K562 (cell line): ENCODE measurements around the gene ITGAV. TPM values are rescaled to one million over a fixed set of nuclear protein-coding genes. Genes with fewer than 3 reads are reported as not detected.

Source experiments
- ASH1L ChIP-seq: fragments of 450-650 bp; IDR thresholded peaks from 2 replicates; pipeline ENCODE4 v1.6.1; 2018; ENCODE audit warnings: borderline replicate concordance, mild to moderate bottlenecking, low read depth; ENCODE audit not compliant: partially characterized antibody
- E2F4 ChIP-seq: sonication (generic); formaldehyde crosslinking; IDR thresholded peaks from 2 replicates; pipeline ENCODE4 v1.8.0; 2022; ENCODE audit warnings: mild to moderate bottlenecking, low read depth, missing genetic modification reagents
- KAT2B ChIP-seq: IDR thresholded peaks from one replicate; pipeline ENCODE4 v1.6.1; 2012; ENCODE audit warnings: low read depth, mild to moderate bottlenecking, control low read depth, inconsistent platforms, low read length, moderate library complexity
- NBN ChIP-seq: fragments of 450-650 bp; IDR thresholded peaks from 2 replicates; pipeline ENCODE4 v1.6.1; 2016; ENCODE audit warnings: low read depth, mild to moderate bottlenecking
- NR1H2 ChIP-seq: sonication (generic); formaldehyde crosslinking; IDR thresholded peaks from 2 replicates; pipeline ENCODE4 v1.4.0; 2020; ENCODE audit warnings: mild to moderate bottlenecking, missing genetic modification reagents
- POLR2AphosphoS2 ChIP-seq: IDR thresholded peaks from 2 replicates; pipeline ENCODE4 v1.6.1; 2012; ENCODE audit warnings: low read length, improper control_type of control experiment
- PREB ChIP-seq: sonication (generic); formaldehyde crosslinking; IDR thresholded peaks from 2 replicates; pipeline ENCODE4 v1.8.1; 2023; ENCODE audit warnings: mild to moderate bottlenecking, missing genetic modification reagents
- RBBP5 ChIP-seq: fragments of 200-600 bp; sonication (generic); IDR thresholded peaks from 2 replicates; pipeline ENCODE4 v1.6.1; 2012; ENCODE audit warnings: borderline replicate concordance, mild to moderate bottlenecking, low read length, control low read depth, inconsistent platforms; ENCODE audit not compliant: insufficient read depth, poor library complexity, severe bottlenecking
- RFX5 ChIP-seq: IDR thresholded peaks from 2 replicates; pipeline ENCODE4 v1.6.1; 2011; ENCODE audit warnings: low read depth, mild to moderate bottlenecking, improper control_type of control experiment, low read length
- RFX7 ChIP-seq: fragments of 250-450 bp; sonication (Bioruptor Pico); IDR thresholded peaks from 2 replicates; pipeline ENCODE4 v1.5.1; 2021; ENCODE audit warnings: mild to moderate bottlenecking
- SLC30A9 ChIP-seq: fragments of 250-450 bp; sonication (Bioruptor Pico); IDR thresholded peaks from 2 replicates; pipeline ENCODE4 v1.8.0; 2022; ENCODE audit warnings: mild to moderate bottlenecking, moderate library complexity
- SMARCA4 ChIP-seq: fragments of 450-650 bp; IDR thresholded peaks from 2 replicates; pipeline ENCODE4 v1.6.1; 2016
- SMARCA5 ChIP-seq: fragments of 450-650 bp; IDR thresholded peaks from 2 replicates; pipeline ENCODE4 v1.6.1; 2016
- SRF ChIP-seq, 2 experiments: fragments of 250-450, 450-650 bp in 1 of 2; sonication (Bioruptor Pico) in 1 of 2; sonication (generic) in 1 of 2; formaldehyde crosslinking; IDR thresholded peaks; 2 replicates each; pipeline versions ENCODE4 v1.5.0 to v1.5.1; 2020 to 2022; ENCODE audit warnings: mild to moderate bottlenecking in 1 of 2, missing genetic modification reagents in 1 of 2
- TARDBP ChIP-seq: fragments of 450-650 bp; IDR thresholded peaks from 2 replicates; pipeline ENCODE4 v1.6.1; 2016
- USF1 ChIP-seq: sonication (generic); formaldehyde crosslinking; IDR thresholded peaks from 2 replicates; pipeline ENCODE4 v1.9.0; 2022; ENCODE audit warnings: mild to moderate bottlenecking, missing genetic modification reagents
- ZFP36 ChIP-seq: fragments of 150-350 bp; IDR thresholded peaks from 2 replicates; pipeline ENCODE4 v1.6.1; 2018; ENCODE audit warnings: low read length, low read depth; ENCODE audit not compliant: partially characterized antibody
- ZNF408 ChIP-seq: fragments of 250-450 bp; sonication (Bioruptor Pico); IDR thresholded peaks from 2 replicates; pipeline ENCODE4 v1.4.0; 2020; ENCODE audit warnings: low read depth, mild to moderate bottlenecking, moderate library complexity
- polyA plus RNA-seq, 8 experiments: library from polyadenylated mRNA; depleted of rRNA in 4 of 8; stranded (reverse) in 5 of 8; unstranded in 3 of 8; fragments of >200 nt; fragmentation: Nextera tagmentation in 2 of 8; fragmentation: Illumina TruSeq in 1 of 8; extraction: Ambion mirVana in 2 of 8; extraction: Trizol in 1 of 8; gene quantifications; 2 replicates each; pipeline versions ENCODE4 v1.2.1 to v1.2.3, GENCODE V29; 2011 to 2014; ENCODE audit warnings: inconsistent platforms in 1 of 8, missing spikeins in 1 of 8
- total RNA-seq, 7 experiments: library from RNA; depleted of rRNA in 6 of 7; stranded (reverse); fragments of >200 nt in 6 of 7; fragmentation: Illumina TruSeq in 2 of 7; extraction: Trizol in 2 of 7; gene quantifications; 2 replicates each; pipeline versions ENCODE4 v1.2.1 to v1.2.3, GENCODE V29; 2011 to 2021; ENCODE audit warnings: low replicate concordance in 1 of 7
- TF ChIP-seq, protein P1 (sequence below): fragments of 450-650 bp; IDR thresholded peaks from 2 replicates; pipeline ENCODE4 v1.6.1; 2018; ENCODE audit warnings: mild to moderate bottlenecking, low read depth; ENCODE audit not compliant: partially characterized antibody
- TF ChIP-seq, protein P2 (sequence below): fragments of 250-450 bp; sonication (Bioruptor Pico); IDR thresholded peaks from 2 replicates; pipeline ENCODE4 v1.5.1; 2021; ENCODE audit warnings: mild to moderate bottlenecking

Gene ITGAV
- total and polyA plus RNA-seq, 9 of the 15 experiments (the other 6 are each of a cell fraction or from before 2014, with no cell fraction given), result 3.7 to 17.7 (median 10.7) TPM

DNA sequence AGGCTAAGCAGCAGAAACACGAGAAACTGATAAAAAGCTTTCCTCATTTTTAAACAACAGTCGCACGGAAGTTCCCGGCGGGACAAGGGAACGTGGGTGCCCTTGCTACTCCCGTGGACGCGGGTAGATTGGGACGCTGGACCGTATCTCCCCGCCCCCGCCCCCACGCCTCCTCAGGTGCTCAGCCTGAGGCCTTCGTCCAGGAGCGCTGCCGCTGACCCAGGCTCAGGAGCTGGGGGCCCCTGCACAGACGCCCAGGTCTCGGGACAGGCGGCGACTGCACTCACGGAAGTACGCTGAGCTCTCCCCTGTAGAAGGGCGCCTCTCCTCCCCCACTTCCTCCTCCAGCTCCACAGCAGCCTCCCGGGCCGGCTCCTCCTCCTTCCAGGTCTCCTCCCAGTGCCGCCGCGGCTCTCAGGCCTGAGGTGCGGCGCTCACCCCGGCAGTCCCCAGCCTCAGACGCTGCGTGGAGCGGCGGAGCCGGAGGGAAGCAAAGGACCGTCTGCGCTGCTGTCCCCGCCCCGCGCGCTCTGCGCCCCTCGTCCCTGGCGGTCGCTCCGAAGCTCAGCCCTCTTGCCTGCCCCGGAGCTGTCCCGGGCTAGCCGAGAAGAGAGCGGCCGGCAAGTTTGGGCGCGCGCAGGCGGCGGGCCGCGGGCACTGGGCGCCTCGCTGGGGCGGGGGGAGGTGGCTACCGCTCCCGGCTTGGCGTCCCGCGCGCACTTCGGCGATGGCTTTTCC, at the start of gene ITGAV (continued):
- TF ChIP-seq ASH1L, result peak; percentile 27
- TF ChIP-seq SMARCA5, result no peak
- peak; percentile 56 for TF ChIP-seq TARDBP
- no peak for TF ChIP-seq NR1H2 (CRISPR knock-in tag)
- no peak for TF ChIP-seq E2F4 (CRISPR knock-in tag)
- peak in 1 of 2 experiments; percentile 58; a peak in 1 of 4 replicates for TF ChIP-seq SRF (CRISPR knock-in tag; IDR thresholded peaks at IDR 0.05)
- TF ChIP-seq RFX5, result no peak
- peak; percentile 39; the same call in 1 of the 2 replicates for TF ChIP-seq SMARCA4
- TF ChIP-seq ZNF408 (CRISPR knock-in tag), result no peak
- no peak for TF ChIP-seq POLR2AphosphoS2
- TF ChIP-seq NBN, result peak; percentile 59; the same call in 1 of the 2 replicates
- TF ChIP-seq USF1, result no peak
- TF ChIP-seq RFX7 (CRISPR knock-in tag), result no peak
- TF ChIP-seq ZFP36, result peak; percentile 2
- TF ChIP-seq PREB (CRISPR knock-in tag), result no peak
- TF ChIP-seq SLC30A9, result no peak
- TF ChIP-seq, protein P1, sequence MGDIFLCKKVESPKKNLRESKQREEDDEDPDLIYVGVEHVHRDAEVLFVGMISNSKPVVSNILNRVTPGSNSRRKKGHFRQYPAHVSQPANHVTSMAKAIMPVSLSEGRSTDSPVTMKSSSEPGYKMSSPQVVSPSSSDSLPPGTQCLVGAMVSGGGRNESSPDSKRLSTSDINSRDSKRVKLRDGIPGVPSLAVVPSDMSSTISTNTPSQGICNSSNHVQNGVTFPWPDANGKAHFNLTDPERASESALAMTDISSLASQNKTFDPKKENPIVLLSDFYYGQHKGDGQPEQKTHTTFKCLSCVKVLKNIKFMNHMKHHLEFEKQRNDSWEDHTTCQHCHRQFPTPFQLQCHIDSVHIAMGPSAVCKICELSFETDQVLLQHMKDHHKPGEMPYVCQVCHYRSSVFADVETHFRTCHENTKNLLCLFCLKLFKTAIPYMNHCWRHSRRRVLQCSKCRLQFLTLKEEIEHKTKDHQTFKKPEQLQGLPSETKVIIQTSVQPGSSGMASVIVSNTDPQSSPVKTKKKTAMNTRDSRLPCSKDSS, result no peak
- TF ChIP-seq, protein P2, sequence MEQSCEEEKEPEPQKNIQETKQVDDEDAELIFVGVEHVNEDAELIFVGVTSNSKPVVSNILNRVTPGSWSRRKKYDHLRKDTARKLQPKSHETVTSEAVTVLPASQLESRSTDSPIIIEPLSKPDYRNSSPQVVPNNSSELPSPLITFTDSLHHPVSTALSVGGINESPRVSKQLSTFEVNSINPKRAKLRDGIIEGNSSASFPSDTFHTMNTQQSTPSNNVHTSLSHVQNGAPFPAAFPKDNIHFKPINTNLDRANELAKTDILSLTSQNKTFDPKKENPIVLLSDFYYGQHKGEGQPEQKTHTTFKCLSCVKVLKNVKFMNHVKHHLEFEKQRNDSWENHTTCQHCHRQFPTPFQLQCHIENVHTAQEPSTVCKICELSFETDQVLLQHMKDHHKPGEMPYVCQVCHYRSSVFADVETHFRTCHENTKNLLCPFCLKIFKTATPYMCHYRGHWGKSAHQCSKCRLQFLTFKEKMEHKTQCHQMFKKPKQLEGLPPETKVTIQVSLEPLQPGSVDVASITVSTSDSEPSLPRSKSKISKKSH (CRISPR knock-in tag), result no peak
- TF ChIP-seq KAT2B, result no peak
- TF ChIP-seq RBBP5, result peak; percentile 98
